Islet precursor cell (in vitro differentiated cells): ENCODE results near the gene PHACTR3.

Experiments used
- DNase-seq: peaks from one replicate; pipeline ENCODE4 v3.0.0-alpha.2; 2018

PHACTR3 gene

DNA sequence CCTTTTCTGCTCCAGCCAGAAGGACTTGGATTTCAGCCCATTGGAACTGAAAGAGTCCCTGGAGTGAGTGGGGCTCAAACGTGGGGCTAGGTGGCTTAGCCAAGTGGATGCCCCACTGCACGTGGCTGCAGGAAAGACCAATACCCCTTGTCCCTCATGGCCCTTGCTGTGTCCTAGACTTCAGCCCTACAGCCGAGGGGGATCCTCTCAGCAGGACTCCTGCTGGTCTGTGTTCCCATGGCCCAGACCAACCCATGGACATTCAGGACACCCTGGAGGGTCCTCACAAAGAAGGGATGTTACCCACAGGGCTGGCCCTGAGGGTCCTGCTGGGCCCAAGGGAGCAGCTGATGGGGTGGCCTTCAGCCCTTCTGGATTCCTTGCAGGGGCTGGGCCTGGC lies 30.0 kb upstream of the PHACTR3 start:
- DNase-seq = no peak

DNA sequence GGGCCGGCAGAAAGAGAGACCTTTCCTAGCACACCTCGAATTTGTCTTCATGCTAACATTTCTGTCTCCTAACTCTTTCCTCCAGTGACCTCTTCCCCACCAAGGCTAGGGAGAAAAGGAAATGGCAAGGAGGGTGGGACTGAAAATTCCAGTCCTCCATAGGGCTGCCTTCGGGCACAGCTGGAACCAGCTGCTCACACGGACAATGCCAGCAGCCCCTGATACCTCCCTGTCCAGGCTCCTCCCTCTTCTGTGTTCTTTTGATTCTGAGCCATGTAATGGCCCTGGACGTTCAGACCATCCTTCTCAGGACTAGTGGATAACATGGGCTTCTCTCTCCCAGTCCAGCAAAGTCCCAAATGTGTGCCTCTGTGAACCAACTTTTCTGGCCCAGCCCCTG lies 29.1 kb upstream of the PHACTR3 start:
- no peak for DNase-seq

GRCh38 chr20:59575653-59576052 lies 28.7 kb upstream of the PHACTR3 start:
- DNase-seq = no peak

DNA sequence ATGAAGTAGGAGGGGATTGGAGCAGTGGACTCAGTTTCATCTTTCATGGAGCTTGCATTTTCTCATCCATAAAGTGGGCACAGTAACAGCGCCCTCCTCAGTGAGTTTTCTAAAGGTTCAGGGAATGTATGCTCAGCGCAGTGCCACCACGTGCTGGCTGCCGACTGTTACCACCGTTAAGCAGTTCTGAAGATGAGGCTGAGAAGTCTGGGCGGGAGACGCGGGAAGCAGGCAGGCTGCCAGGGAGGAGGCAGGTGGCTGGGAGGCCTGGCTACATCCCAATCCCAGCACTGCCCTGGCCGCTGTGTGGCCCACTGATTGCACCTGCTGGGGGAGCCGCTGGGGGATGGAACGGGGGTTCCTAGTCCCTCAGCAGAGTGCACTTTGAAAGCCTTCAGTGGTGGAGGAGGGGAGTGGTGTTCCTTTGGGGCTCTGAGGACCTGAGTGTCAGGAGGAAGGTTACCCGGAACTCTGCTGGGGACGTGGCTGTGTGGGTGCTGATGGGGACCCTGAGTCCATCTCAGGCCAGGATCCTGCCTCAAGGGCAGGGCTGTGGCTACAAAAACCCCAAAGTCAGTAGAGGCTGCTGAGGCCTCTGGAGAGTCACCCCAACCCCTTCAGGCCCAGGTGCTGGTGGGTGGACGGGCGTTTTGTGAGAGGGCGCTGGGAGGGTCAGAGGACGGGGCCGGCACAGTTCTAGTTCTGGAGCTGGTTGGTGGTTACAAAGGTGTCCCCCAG lies 28.0 kb upstream of the PHACTR3 start:
- no peak for DNase-seq

DNA sequence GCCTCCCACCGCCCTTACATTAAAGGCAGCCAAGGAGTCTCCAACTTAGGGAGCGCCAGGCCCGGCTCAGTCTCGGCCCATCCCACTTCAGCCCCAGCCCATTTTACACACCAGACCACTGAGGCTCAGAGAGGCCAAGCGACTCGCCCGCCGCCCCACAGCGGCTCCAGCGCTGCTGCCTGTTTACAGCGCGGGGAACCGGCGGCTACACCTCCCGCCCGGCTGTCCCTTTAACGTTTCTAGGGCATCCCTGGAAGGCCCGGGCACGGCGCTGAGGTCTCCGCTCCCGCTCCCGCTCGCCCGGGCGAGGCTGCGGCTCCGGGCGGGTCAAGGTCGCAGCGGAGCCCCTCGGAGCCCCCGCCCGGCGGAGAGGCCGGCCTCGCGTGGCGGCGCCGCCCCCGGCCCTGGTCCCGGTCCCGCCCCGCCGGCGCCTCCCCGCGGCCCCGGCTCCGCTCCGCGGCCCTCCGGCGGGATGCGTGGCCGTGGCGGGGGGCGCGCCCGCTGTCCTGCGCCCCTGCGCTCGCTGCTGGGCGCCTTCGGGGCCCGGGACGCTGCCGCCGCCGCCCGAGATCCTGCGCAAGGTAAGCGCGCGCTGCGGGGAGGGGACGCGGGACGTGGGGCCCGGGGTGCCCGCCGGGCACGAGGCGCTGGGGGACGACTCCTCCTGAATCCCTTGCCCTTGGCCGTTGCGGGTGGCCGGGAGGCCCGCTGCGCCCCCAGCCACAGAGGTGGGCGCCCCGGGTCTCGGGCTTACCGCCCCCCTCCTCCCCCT lies 27.1 kb upstream of the PHACTR3 start:
- DNase-seq = no peak

DNA sequence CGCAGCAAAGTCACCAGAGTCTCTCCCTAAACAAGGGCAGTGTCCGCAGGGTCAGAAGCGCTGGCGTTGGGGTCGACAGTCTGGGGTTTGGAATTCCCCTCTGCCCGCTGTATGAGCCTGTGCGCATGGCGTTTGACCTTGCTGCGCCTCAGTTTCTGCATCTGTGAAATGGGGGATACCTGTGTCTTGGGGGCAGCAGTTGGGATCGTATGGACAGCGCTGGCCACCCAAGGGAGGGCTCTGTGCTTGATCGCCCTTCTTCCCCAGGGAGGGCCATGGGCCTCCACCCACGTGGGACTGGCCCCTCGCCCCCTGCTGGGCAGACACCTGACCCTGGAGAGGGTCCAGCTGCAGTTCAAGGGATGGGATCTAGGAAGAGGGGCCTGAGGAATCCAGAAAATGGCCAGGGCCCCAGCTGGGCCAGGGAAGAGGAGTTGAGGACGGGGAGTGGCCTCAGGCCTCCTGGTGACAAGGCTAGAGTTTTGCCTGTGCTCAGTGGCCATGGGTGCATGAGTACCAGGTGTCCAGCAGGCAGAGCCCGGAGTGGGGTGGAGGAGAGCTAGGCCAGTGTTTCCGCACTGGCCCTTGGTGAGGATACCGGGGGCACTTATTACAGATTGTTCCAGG lies 26.4 kb upstream of the PHACTR3 start:
- DNase-seq = no peak

GRCh38 chr20:59578436-59579403 lies 25.6 kb upstream of the PHACTR3 start:
- no peak for DNase-seq

DNA sequence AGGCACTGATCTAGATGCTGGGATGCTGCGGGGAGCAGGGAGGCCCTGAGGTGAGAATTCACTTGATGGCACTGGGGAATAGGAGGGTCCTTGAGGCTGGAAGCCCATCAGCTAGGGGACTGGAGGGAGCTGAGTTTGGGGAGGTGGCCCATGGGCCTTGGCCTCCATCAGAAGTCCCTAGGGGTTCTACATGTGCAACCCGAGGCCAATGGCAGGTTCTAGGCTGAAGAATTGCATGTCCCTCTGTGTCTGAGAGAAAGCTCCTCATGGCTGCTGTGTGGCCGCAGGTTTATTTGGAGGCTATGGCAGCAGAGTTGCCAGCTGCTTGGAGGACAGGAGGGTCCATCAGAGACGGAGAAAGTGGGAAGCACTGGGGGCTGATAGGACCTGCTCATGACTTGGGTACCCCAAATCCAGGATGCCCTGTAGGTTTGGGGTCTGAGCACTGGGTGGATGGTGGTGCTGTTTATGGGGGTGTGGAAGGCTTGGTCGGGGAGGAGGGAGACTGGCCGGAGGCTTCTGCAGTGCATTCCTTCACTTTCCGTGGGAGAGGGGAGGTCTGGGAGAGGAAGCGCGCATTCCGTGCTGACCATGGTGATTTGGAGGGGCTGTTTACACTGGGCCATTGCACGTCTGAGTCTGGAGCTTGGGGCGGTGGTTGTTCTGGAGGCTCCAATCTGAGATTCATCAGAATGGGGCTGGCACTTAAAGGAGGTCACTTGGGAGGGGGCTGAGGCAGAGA lies 24.8 kb upstream of the PHACTR3 start:
- no peak for DNase-seq

GRCh38 chr20:59580146-59580946 lies 24.0 kb upstream of the PHACTR3 start:
- DNase-seq = no peak

DNA sequence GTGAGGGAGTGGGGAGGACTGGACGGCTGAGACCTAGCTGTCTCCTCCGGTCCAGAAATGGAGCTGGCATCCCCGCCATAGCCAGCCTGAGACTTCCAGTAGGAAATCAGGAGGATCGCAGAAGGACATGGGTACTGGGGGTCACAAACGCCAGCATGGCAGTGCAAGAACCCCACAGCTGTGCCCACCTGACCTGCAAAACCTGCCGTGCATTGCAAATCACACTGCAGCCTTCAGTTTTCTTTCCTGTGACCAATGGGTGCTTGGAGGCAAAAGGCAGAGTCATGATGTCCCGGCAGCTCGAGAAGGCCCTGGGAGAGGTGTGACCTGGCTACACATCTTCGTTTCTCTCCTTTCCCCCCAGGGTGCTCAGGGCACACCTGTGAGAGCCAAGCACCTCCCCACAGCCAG lies 23.3 kb upstream of the PHACTR3 start:
- no peak for DNase-seq

DNA sequence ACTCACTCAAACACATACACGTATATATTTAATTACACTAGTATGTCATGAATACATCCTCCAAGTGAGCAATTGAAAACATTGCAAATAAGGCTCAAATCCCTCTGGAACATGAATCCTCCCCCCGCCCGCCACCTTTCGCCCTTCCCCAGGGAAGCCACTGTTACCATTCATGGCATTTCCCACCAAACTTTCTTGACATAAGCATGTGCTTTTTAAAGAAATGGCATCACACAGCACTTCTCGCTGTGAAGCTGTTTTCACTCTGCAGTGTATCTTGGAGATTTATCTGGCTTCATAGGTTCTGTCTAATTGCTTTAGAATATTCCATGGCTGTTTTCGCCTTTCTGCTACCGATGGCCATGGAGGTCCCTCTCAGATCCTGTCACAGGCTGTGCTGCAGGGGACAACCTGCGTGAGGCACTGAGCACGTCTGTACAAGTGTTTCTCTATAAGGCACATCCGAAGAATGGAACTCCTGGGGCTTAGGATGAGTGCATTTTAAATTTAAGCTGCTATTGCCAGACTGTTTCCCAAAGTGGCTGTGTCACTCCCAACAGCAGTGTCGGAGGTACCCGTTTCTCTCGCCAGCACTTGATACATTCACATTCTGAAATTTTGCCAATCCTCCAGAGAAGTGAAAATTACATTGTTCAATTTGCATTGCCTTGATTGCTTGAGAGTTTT lies 22.2 kb upstream of the PHACTR3 start:
- no peak for DNase-seq

- no peak for DNase-seq
These were observed 20.7 kb upstream of the PHACTR3 start for GRCh38 chr20:59583428-59584277.

- DNase-seq = no peak
These were observed 19.9 kb upstream of the PHACTR3 start for GRCh38 chr20:59584278-59584925.

DNA sequence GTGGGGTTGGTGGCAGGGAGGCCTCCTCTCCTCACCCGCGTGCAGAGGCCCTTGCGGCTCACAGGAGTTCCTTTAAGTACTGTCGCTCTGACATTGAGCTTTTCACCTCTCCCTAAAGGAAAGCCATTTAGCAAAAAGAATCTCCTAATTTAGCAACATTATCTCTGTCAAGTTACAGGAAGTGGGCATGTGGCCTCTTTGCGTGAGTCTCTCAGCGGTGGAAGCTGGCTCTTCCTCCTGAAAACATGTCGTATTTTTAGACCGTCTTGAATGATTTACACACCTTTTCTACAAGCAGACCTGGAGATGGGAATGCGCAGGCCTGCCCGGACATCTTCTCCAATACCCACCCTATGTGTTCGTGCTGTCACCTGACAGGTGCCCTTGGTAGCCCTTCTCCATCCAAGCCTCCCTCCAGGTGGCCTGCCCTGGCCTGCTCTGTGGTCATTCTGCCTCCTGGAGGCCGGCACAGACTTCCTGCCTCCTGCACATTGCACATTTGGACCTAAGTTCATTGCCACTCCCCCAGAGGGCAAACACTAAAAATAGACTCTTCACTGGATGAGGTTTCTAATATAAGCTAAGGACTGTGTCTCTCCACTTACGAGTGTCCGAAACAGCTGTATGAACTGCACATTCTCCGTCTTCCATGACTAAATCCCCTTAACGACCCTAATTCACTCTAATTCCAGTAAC lies 18.5 kb upstream of the PHACTR3 start:
- DNase-seq = no peak

- no peak for DNase-seq
These were observed 17.7 kb upstream of the PHACTR3 start for GRCh38 chr20:59586613-59587012.

DNA sequence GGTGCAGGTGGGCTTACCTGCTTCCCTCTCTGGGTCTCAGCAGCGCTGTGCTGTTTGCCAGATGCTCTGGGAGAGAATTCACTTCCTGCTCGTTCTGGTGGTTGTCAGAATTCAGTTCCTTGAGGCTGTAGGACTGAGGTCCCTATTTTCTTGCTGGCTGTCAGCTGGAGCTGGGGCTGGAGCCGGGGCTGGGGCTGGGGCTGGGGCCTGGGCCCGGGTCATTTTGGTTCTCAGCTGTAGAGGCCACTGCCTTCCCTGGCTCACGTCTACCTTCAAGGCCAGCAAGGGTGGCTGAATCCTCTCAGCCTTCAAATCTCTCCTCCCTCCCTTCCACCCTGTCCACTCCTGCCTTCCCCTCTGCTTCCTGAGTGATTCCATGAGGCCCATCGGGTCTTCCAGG lies 16.8 kb upstream of the PHACTR3 start:
- DNase-seq = no peak

DNA sequence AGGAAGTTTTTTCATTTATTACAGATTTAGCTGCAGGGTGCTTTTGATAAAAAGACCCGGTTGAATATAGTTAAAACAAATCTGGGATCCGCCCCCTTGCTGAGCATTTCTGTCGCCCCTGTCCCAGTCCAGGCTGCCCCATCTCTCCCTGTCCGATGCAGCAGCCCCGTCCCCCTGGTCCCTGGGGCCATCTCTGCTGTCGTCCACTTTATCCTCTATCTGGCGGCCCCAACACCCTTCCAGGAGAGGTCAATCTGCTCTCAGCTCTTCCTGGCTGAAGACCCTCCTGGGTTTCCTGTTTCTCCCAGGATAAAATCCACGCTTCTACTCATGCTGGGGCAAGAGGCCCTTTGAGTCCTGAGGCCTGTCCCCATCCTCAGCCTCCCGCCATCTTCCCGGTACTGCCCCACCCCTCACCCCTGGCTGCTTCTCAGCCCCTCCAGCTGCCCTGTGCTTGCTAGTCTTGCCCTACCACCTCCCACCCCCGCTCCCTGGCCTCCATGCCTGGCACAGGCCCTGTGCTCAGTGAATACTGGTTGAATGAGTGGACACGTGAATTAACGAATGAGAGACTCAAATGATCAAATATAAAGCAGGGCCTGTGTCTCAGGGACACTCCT lies 16.0 kb upstream of the PHACTR3 start:
- no peak for DNase-seq
